ENCODE data around the gene MYO1H.

Gene MYO1H

GRCh38 chr12:109345428-109345827, 2.3 kb upstream of the MYO1H start:
- no peaks in the 10 kb centered on the region for H3K36me3 ChIP-seq (ENCODE audit: control insufficient read depth in 1 of 2, insufficient read depth in 2 of 2, low read depth in 1 of 2, low read length in 2 of 2)
- H2BK5ac ChIP-seq (ENCODE audit: low read depth, low read length, poor library complexity, severe bottlenecking), result no peak overlapping the region
- H2AFZ ChIP-seq (ENCODE audit: low read depth, low read length), result no peak overlapping the region
- H3K23ac ChIP-seq (ENCODE audit: low read length in 2 of 2), result no peak overlapping the region
- no peak overlapping the region for H3K9ac ChIP-seq (ENCODE audit: low read length)
- peaks cover 7% of the 10 kb centered on the region for H3K9me3 ChIP-seq (ENCODE audit: control insufficient read depth, low read length)
- H4K91ac ChIP-seq (ENCODE audit: low read length), result no peak overlapping the region
- no peak overlapping the region for H3K18ac ChIP-seq (ENCODE audit: low read depth in 1 of 2, low read length in 2 of 2)
- H2AK5ac ChIP-seq (ENCODE audit: low read length, severe bottlenecking), result no peak overlapping the region
- no peak overlapping the region for H3K14ac ChIP-seq (ENCODE audit: low read length in 2 of 2)
- H4K8ac ChIP-seq (ENCODE audit: low read length), result no peak overlapping the region
- no peak overlapping the region for H2BK15ac ChIP-seq (ENCODE audit: low read depth, poor library complexity, severe bottlenecking)
- no peak overlapping the region for H3K4ac ChIP-seq (ENCODE audit: low read depth in 1 of 2, low read length in 2 of 2)
- no peak overlapping the region for H3K27ac ChIP-seq (ENCODE audit: low read length, poor library complexity, severe bottlenecking)
- H2BK120ac ChIP-seq (ENCODE audit: low read depth, low read length), result no peak overlapping the region
- no peak overlapping the region for H2BK12ac ChIP-seq (ENCODE audit: low read length in 2 of 2)
- no peaks in the 10 kb centered on the region for H3K79me1 ChIP-seq (replicated peaks; ENCODE audit: low read length, poor library complexity, severe bottlenecking)
- H3K4me1 ChIP-seq (ENCODE audit: control insufficient read depth, insufficient read depth, low read depth, low read length), result no peaks in the 10 kb centered on the region
- 70% methylated on average over 2 of the region's 2 CpGs for WGBS
- no peak overlapping the region for H3K4me2 ChIP-seq (ENCODE audit: low read length, poor library complexity, severe bottlenecking)
- DNase-seq, result no peak
- no peak overlapping the region for H3K4me3 ChIP-seq (ENCODE audit: insufficient read depth in 1 of 2, low read depth in 1 of 2, low read length in 2 of 2)
- peaks cover 3 to 12% of the 10 kb centered on the region in 2 experiments for H3K27me3 ChIP-seq (ENCODE audit: control insufficient read depth in 1 of 2, insufficient read depth in 1 of 2, low read length in 2 of 2)

GRCh38 chr12:109346920-109347319, 780 bp upstream of the MYO1H start:
- no peak overlapping the region for H2AFZ ChIP-seq (ENCODE audit: low read depth, low read length)
- H2BK5ac ChIP-seq (ENCODE audit: low read depth, low read length, poor library complexity, severe bottlenecking), result no peak overlapping the region
- no peak for DNase-seq
- H4K8ac ChIP-seq (ENCODE audit: low read length), result no peak overlapping the region
- no peak overlapping the region for H3K9ac ChIP-seq (ENCODE audit: low read length)
- no peak overlapping the region for H3K4me2 ChIP-seq (ENCODE audit: low read length, poor library complexity, severe bottlenecking)
- no peak overlapping the region for H2AK5ac ChIP-seq (ENCODE audit: low read length, severe bottlenecking)
- H3K9me3 ChIP-seq (ENCODE audit: control insufficient read depth, low read length), result peaks cover 7% of the 10 kb centered on the region
- no peak overlapping the region for H2BK15ac ChIP-seq (ENCODE audit: low read depth, poor library complexity, severe bottlenecking)
- H3K23ac ChIP-seq (ENCODE audit: low read length in 2 of 2), result no peak overlapping the region
- no peak overlapping the region for H2BK120ac ChIP-seq (ENCODE audit: low read depth, low read length)
- H3K36me3 ChIP-seq (ENCODE audit: control insufficient read depth in 1 of 2, insufficient read depth in 2 of 2, low read depth in 1 of 2, low read length in 2 of 2), result no peaks in the 10 kb centered on the region
- H3K79me1 ChIP-seq (replicated peaks; ENCODE audit: low read length, poor library complexity, severe bottlenecking), result no peaks in the 10 kb centered on the region
- no peak overlapping the region for H2BK12ac ChIP-seq (ENCODE audit: low read length in 2 of 2)
- H3K14ac ChIP-seq (ENCODE audit: low read length in 2 of 2), result no peak overlapping the region
- peaks cover 7 to 17% of the 10 kb centered on the region in 2 experiments for H3K27me3 ChIP-seq (ENCODE audit: control insufficient read depth in 1 of 2, insufficient read depth in 1 of 2, low read length in 2 of 2)
- no peak overlapping the region for H3K4me3 ChIP-seq (ENCODE audit: insufficient read depth in 1 of 2, low read depth in 1 of 2, low read length in 2 of 2)
- no peak overlapping the region for H3K18ac ChIP-seq (ENCODE audit: low read depth in 1 of 2, low read length in 2 of 2)
- H3K27ac ChIP-seq (ENCODE audit: low read length, poor library complexity, severe bottlenecking), result no peak overlapping the region
- no peak overlapping the region for H4K91ac ChIP-seq (ENCODE audit: low read length)
- WGBS, result 62% methylated on average over 3 of the region's 3 CpGs
- no peak overlapping the region for H3K4ac ChIP-seq (ENCODE audit: low read depth in 1 of 2, low read length in 2 of 2)
- no peaks in the 10 kb centered on the region for H3K4me1 ChIP-seq (ENCODE audit: control insufficient read depth, insufficient read depth, low read depth, low read length)

DNA sequence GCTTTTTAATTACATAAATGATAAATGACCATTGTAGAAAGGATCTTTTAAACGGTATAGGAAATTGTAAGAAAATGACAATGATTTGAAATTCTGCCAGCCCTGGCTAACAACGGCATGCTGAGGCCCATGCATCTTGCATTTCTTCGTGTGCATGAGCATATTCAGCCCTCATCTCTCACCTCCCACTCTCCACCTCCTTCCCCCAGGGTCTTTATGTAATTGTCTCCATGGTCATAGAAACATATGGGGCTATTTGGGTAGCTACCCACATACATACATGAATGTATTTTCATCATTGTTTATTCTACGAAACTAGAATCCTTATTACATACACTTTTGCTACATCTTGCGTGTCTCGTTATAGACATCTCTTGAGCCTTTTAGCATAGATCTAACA, 4.5 kb downstream of the MYO1H start:
- no peak overlapping the region for H3K9ac ChIP-seq (ENCODE audit: low read length)
- no peaks in the 10 kb centered on the region for H3K9me3 ChIP-seq (ENCODE audit: control insufficient read depth, low read length)
- WGBS, result 94% methylated on average over 5 of the region's 6 CpGs

DNA sequence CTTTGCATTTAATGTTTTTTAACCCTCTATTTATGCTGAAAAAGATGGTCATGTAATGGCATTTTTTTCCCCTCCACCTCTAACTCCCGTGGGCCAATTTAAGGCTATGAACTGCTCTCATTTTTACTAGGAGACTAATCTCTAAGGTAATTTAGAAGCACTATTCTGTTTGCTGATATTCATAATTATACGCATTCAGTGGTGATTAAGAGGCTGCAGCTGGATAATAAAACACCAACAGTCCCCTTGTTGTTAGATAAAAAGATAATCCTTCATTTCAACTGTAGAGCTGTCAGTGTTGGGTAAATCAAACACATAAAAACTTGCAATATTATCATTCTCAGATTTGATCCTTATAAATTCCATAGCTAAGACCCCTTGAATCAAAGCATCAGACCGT, 8.9 kb downstream of the MYO1H start:
- Histone ChIP-seq H3K23ac (ENCODE audit: low read length in 2 of 2) (no peak overlapping the region), H2AK5ac (ENCODE audit: low read length, severe bottlenecking) (no peak overlapping the region)
- no peak for DNase-seq

More for the DNA sequence above, 4.5 kb downstream of the MYO1H start:
- Histone ChIP-seq H3K23ac (ENCODE audit: low read length in 2 of 2) (no peak overlapping the region), H2AK5ac (ENCODE audit: low read length, severe bottlenecking) (no peak overlapping the region), H3K79me1 (replicated peaks; ENCODE audit: low read length, poor library complexity, severe bottlenecking) (no peaks in the 10 kb centered on the region), H4K8ac (ENCODE audit: low read length) (no peak overlapping the region), H3K4me1 (ENCODE audit: control insufficient read depth, insufficient read depth, low read depth, low read length) (no peaks in the 10 kb centered on the region), H3K14ac (ENCODE audit: low read length in 2 of 2) (no peak overlapping the region), H2BK5ac (ENCODE audit: low read depth, low read length, poor library complexity, severe bottlenecking) (no peak overlapping the region), H2BK12ac (ENCODE audit: low read length in 2 of 2) (no peak overlapping the region), H2BK15ac (ENCODE audit: low read depth, poor library complexity, severe bottlenecking) (no peak overlapping the region), H3K27ac (ENCODE audit: low read length, poor library complexity, severe bottlenecking) (no peak overlapping the region), H3K4me3 (ENCODE audit: insufficient read depth in 1 of 2, low read depth in 1 of 2, low read length in 2 of 2) (no peak overlapping the region), H2BK120ac (ENCODE audit: low read depth, low read length) (no peak overlapping the region), H2AFZ (ENCODE audit: low read depth, low read length) (no peak overlapping the region), H3K4ac (ENCODE audit: low read depth in 1 of 2, low read length in 2 of 2) (no peak overlapping the region), H3K18ac (ENCODE audit: low read depth in 1 of 2, low read length in 2 of 2) (no peak overlapping the region), H3K4me2 (ENCODE audit: low read length, poor library complexity, severe bottlenecking) (no peak overlapping the region), H3K36me3 (ENCODE audit: control insufficient read depth in 1 of 2, insufficient read depth in 2 of 2, low read depth in 1 of 2, low read length in 2 of 2) (no peaks in the 10 kb centered on the region), H3K27me3 (ENCODE audit: control insufficient read depth in 1 of 2, insufficient read depth in 1 of 2, low read length in 2 of 2) (peaks cover 23 to 30% of the 10 kb centered on the region in 2 experiments), H4K91ac (ENCODE audit: low read length) (no peak overlapping the region)
- no peak for DNase-seq

More for the DNA sequence above, 8.9 kb downstream of the MYO1H start:
- Histone ChIP-seq H2BK12ac (ENCODE audit: low read length in 2 of 2) (no peak overlapping the region), H3K14ac (ENCODE audit: low read length in 2 of 2) (no peak overlapping the region), H2BK5ac (ENCODE audit: low read depth, low read length, poor library complexity, severe bottlenecking) (no peak overlapping the region), H3K4me2 (ENCODE audit: low read length, poor library complexity, severe bottlenecking) (no peak overlapping the region), H3K9me3 (ENCODE audit: control insufficient read depth, low read length) (no peaks in the 10 kb centered on the region), H3K4me3 (ENCODE audit: insufficient read depth in 1 of 2, low read depth in 1 of 2, low read length in 2 of 2) (no peak overlapping the region), H4K91ac (ENCODE audit: low read length) (no peak overlapping the region), H3K4me1 (ENCODE audit: control insufficient read depth, insufficient read depth, low read depth, low read length) (no peaks in the 10 kb centered on the region), H3K79me1 (replicated peaks; ENCODE audit: low read length, poor library complexity, severe bottlenecking) (no peaks in the 10 kb centered on the region), H4K8ac (ENCODE audit: low read length) (no peak overlapping the region), H3K27me3 (ENCODE audit: control insufficient read depth in 1 of 2, insufficient read depth in 1 of 2, low read length in 2 of 2) (peaks cover 18 to 31% of the 10 kb centered on the region in 2 experiments), H2AFZ (ENCODE audit: low read depth, low read length) (no peak overlapping the region), H3K27ac (ENCODE audit: low read length, poor library complexity, severe bottlenecking) (no peak overlapping the region), H3K4ac (ENCODE audit: low read depth in 1 of 2, low read length in 2 of 2) (no peak overlapping the region), H3K36me3 (ENCODE audit: control insufficient read depth in 1 of 2, insufficient read depth in 2 of 2, low read depth in 1 of 2, low read length in 2 of 2) (no peaks in the 10 kb centered on the region), H2BK15ac (ENCODE audit: low read depth, poor library complexity, severe bottlenecking) (no peak overlapping the region), H2BK120ac (ENCODE audit: low read depth, low read length) (no peak overlapping the region), H3K9ac (ENCODE audit: low read length) (no peak overlapping the region), H3K18ac (ENCODE audit: low read depth in 1 of 2, low read length in 2 of 2) (no peak overlapping the region)
- 73% methylated on average over 1 of the region's 3 CpGs for WGBS

Measured in mesenchymal stem cell (in vitro differentiated cells and primary cell).